MG63 (cell line): ENCODE results near the gene GNB5. TPM values are rescaled to one million over a fixed set of nuclear protein-coding genes. Genes with fewer than 3 reads are reported as not detected.
"Not testable (repeated sequence)": the region's sequence is repeated elsewhere in the genome, so short reads cannot be mapped to it uniquely, and the experiment has no call there.

Source experiments
- DNase-seq: peaks from one replicate; pipeline ENCODE4 v3.0.0-alpha.2; 2020
- H3K27me3 ChIP-seq: fragments of 250-450 bp; sonication (Bioruptor Pico); 2 replicates; pipeline ENCODE4 v1.5.1; 2020; ENCODE audit warnings: mild to moderate bottlenecking, moderate library complexity
- H3K36me3 ChIP-seq: fragments of 250-450 bp; sonication (Bioruptor Pico); 2 replicates; pipeline ENCODE4 v1.5.1; 2020; ENCODE audit warnings: mild to moderate bottlenecking, moderate library complexity
- H3K4me3 ChIP-seq: fragments of 250-450 bp; sonication (Bioruptor Pico); 2 replicates; pipeline ENCODE4 v1.5.1; 2020; ENCODE audit warnings: mild to moderate bottlenecking, moderate library complexity
- H3K9me3 ChIP-seq: fragments of 250-450 bp; sonication (Bioruptor Pico); 2 replicates; pipeline ENCODE4 v1.5.1; 2020; ENCODE audit warnings: mild to moderate bottlenecking, moderate library complexity
- total RNA-seq: library from RNA; depleted of rRNA; stranded (reverse); fragments of >200 nt; shearing (Covaris generic); gene quantifications from 2 replicates; pipeline ENCODE4 v1.2.3, GENCODE V29; 2014; ENCODE audit warnings: low replicate concordance

Gene GNB5
- total RNA-seq, 1 experiment from 2014 or later, result 18.9 TPM

- no peaks in the 10 kb centered on the region for H3K9me3 ChIP-seq
- DNase-seq, result no peak
- no peak overlapping the region for H3K4me3 ChIP-seq
- H3K27me3 ChIP-seq, result no peaks in the 10 kb centered on the region
- H3K36me3 ChIP-seq, result no peaks in the 10 kb centered on the region
Measured at GRCh38 chr15:52099651-52100272, 91.4 kb downstream of the GNB5 start.

DNA sequence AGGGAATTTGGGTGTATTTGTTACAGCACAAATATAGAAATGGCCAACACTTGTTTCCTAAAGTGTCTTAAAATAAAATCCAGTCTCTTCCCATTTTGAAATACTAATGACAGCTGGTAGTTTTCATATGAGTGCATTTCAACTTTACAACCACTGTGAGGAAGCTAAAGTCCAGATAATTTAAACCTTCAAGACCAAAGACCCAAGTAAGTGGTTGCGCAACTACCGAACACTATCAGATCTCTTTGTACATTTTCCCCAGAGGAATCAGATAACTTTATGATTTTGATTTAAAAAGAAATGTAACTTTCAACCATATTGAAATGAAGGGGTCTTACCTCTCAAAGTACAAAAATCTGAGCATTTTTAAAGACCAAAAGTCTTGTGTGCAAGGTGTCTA, 92.9 kb downstream of the GNB5 start:
- Histone ChIP-seq H3K4me3 (no peak overlapping the region), H3K27me3 (no peaks in the 10 kb centered on the region), H3K9me3 (no peaks in the 10 kb centered on the region), H3K36me3 (no peaks in the 10 kb centered on the region)
- no peak for DNase-seq

GRCh38 chr15:52097180-52097579, 94.0 kb downstream of the GNB5 start:
- no peak for DNase-seq
- H3K4me3 ChIP-seq, result no peak overlapping the region
- H3K27me3 ChIP-seq, result no peaks in the 10 kb centered on the region
- H3K9me3 ChIP-seq, result no peaks in the 10 kb centered on the region
- H3K36me3 ChIP-seq, result no peaks in the 10 kb centered on the region

GRCh38 chr15:52096536-52096935, 94.7 kb downstream of the GNB5 start:
- H3K9me3 ChIP-seq, H3K27me3 ChIP-seq, DNase-seq, H3K4me3 ChIP-seq, H3K36me3 ChIP-seq: not testable (repeated sequence)

DNA sequence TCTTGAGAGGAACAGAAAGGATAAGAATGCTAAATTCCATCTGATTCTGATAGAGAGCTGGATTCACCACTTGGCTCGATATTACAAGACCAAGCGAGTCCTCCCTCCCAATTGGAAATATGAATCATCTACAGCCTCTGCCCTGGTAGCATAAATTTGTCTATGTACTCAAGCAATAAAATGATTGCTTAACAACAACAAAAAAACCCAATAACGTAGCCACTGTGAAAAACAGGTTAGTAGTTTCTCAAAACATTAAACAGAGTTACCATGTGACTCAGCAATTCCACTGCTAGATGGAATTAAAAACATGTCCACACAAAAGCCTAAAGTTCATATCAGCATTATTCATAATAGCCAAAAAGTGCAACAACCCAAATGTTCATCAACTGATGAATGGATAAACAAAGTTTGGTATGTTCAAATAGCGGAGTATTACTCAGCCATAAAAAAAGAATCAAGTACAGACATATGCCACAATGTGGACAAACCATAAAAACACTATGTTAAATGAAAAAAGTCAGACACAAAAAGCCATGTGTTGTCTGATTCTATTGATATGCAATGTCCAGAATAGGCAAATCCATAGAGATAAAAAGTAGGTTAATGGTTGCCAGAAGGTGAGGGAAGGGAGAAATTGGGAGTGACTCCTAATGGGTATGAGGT, 95.5 kb downstream of the GNB5 start:
- Histone ChIP-seq H3K9me3 (peaks cover 2% of the 10 kb centered on the region; the same call in 1 of the 2 replicates), H3K36me3 (no peaks in the 10 kb centered on the region), H3K27me3 (no peaks in the 10 kb centered on the region), H3K4me3 (no peak overlapping the region)
- DNase-seq, result peak; percentile 48

GRCh38 chr15:52094811-52095584, 96.2 kb downstream of the GNB5 start:
- Histone ChIP-seq H3K9me3 (peaks cover 10% of the 10 kb centered on the region), H3K27me3 (no peaks in the 10 kb centered on the region), H3K4me3 (no peak overlapping the region), H3K36me3 (no peaks in the 10 kb centered on the region)
- DNase-seq, result no peak

DNA sequence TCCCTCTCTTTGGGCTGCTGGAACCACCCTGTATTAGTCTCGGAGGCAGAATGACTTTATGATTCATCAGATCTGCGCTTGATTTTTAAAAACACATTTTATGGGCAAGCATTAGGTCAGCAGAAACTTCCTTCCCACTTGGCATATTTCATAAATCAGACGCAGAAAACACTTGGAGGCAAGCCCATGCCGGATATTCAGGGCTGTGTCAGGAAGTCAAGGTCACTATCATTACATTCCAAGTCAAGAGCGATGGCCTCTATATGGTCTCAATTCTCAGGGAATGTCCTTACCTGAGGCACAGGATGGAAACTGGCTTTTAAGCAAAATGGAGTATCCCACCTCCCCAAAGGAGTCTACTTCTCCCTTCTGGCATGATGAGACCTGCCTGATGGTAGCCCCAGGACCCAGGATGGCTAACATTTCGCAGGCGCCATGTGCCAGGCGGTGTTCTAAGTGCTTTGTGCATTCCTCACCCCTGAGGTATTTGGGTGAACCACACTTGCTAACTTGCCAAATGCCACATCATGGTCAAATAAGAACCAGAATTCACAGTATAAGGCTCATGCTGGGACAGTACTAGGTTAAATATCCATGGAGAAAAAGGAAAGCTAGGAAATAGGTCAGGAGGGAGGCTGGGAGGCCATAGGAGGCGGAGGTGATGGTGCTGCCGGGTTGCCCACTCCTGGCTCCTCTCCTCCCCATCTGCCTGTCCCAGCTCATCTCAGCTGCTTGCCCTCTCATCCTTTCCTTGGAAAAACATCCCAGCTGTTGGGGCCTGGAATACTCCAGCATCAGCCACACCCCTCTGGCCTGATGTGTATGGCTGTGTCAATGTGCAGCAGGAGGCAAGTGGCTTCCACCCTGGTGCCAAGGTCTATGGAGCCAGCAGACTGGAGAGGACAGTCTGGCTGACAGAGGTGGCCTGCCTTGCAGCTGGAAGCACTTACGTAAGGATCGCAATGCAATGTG, 97.4 kb downstream of the GNB5 start:
- DNase-seq, result peak; percentile 91
- Histone ChIP-seq H3K9me3 (peaks cover 16% of the 10 kb centered on the region), H3K36me3 (no peaks in the 10 kb centered on the region), H3K27me3 (no peaks in the 10 kb centered on the region), H3K4me3 (no peak overlapping the region)

DNA sequence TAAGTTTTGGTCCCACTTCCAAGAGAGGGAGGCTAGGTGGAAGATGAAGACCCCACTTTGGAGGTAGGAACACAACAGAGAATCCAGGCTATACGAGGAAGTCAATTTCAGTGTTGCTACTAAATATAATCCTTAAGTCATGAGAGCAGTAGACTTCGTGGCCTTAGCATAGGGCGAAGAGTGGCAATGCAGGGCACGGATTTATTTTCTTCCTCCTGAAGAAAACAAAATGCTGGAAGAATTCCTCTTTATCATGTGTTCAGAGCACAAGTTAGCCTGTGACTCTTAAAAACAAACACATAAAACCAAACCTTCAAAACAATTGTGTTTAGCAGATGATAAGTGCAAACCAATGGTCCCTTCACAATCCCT, 98.0 kb downstream of the GNB5 start:
- DNase-seq, result no peak
- Histone ChIP-seq H3K4me3 (no peak overlapping the region), H3K9me3 (peaks cover 19% of the 10 kb centered on the region), H3K36me3 (no peaks in the 10 kb centered on the region), H3K27me3 (no peaks in the 10 kb centered on the region)

- DNase-seq, result no peak
- Histone ChIP-seq H3K36me3 (no peaks in the 10 kb centered on the region), H3K27me3 (no peaks in the 10 kb centered on the region), H3K4me3 (no peak overlapping the region), H3K9me3 (peaks cover 42% of the 10 kb centered on the region)
Measured at GRCh38 chr15:52090193-52090592, 101.0 kb downstream of the GNB5 start.

GRCh38 chr15:52086011-52086786, 105.0 kb downstream of the GNB5 start:
- Histone ChIP-seq H3K4me3 (no peak overlapping the region), H3K9me3 (peaks cover 42% of the 10 kb centered on the region), H3K27me3 (no peaks in the 10 kb centered on the region), H3K36me3 (no peaks in the 10 kb centered on the region)
- no peak for DNase-seq

- DNase-seq, result no peak
- Histone ChIP-seq H3K4me3 (no peak overlapping the region), H3K27me3 (no peaks in the 10 kb centered on the region), H3K36me3 (no peaks in the 10 kb centered on the region), H3K9me3 (peaks cover 36% of the 10 kb centered on the region)
Measured at GRCh38 chr15:52085299-52085698, 105.9 kb downstream of the GNB5 start.

DNA sequence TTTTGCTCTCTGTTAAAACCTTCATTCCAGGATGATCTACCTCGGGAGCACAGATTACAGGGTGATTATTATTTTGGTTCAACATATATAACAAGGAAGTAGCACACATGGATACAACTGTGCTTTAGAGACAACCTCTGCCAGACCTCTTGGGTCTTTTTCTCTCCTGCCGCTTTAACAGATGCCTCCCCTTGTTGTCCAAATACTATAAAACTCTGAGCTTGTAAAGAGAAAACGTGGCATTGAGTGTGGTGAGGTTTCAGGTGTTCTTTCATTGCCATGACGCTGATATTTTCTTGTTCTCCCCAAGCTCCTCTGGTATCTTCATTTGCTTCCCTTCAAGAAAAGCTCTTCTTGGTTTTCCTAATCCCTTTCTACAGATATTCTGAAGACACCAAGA, 107.6 kb downstream of the GNB5 start:
- H3K27me3 ChIP-seq, result no peaks in the 10 kb centered on the region
- no peak for DNase-seq
- H3K36me3 ChIP-seq, result no peaks in the 10 kb centered on the region
- peaks cover 26% of the 10 kb centered on the region for H3K9me3 ChIP-seq
- no peak overlapping the region for H3K4me3 ChIP-seq

GRCh38 chr15:52083037-52083359, 108.2 kb downstream of the GNB5 start:
- not testable (repeated sequence) for DNase-seq
- H3K9me3 ChIP-seq, result peaks cover 22% of the 10 kb centered on the region

DNA sequence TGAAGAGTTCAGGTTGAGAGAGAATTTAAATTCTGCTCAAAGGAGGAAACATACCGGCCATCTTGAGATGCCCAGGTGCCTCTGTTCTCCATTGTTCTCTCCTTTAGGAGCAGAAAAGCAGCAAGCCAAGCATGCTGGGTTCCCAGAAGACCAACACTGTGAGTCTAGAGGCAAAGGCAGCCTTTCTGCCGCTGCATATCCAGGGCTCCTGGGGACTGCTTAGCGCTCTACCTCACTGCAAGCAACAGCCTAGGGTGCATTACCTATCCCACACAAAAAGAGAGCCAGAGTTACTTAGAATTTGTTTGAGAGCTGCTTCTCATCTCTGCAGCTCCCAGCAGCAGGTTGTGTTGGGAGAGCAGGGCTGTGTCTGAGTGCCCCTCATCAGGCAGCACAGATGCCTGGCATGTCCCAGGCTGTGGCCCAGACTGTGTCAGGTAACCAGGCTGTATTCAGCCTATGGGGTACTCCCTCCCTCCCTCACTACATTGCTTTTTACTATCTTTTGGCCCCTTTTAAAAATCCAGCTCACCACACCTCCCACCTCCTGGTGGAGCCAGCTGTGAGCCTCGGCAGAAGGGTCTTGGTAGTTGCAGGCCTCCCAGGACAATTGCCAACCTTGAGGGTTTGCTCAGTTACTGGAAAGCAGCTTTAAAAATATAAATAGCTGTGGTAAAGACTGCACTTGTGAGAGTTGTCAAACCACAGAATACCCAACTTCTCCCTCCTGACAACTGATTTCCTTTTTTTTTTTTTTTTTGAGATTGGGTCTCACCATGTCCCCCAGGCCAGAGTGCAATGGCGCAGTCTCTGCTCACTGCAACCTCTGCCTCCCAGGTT, 108.8 kb downstream of the GNB5 start:
- H3K9me3 ChIP-seq, result peaks cover 18% of the 10 kb centered on the region
- H3K36me3 ChIP-seq, result no peaks in the 10 kb centered on the region
- no peak overlapping the region for H3K4me3 ChIP-seq
- no peaks in the 10 kb centered on the region for H3K27me3 ChIP-seq
- peak; percentile 13 for DNase-seq

More at GRCh38 chr15:52083037-52083359, 108.2 kb downstream of the GNB5 start:
- H3K27me3 ChIP-seq, H3K36me3 ChIP-seq, H3K4me3 ChIP-seq: not testable (repeated sequence)

DNA sequence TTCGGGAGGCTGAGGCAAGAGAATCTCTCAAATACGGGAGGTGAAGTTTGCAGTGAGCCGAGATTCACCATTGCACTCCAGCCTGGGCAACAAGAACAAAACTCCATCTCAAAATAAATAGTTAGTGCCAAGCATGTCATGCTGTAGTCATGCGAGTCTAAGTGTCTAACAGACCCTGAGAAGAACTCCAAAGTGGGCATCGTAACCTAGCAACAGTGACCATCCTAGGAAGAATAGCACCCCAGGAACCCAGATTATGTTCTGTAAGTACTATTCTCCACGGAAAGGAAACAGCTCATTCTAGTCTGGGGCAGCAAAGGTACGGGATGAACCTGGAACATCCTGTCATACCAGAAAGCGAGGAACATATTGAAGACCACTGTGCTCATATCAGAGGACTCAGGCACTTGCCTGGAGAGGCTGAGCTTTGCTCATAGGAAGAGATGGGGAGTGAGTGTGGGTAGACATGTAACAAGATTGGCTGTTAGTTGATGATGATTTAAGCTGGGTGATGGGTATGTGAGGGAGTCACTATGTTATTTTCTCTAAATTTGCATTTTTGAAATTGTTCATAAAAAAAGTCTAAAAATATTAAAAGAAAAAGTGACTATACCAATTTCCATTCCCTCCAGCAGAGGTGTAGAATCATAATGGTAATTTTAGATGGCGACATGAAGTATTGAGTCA, 110.3 kb downstream of the GNB5 start:
- Histone ChIP-seq H3K4me3 (no peak overlapping the region), H3K9me3 (peaks cover 3% of the 10 kb centered on the region), H3K36me3 (no peaks in the 10 kb centered on the region), H3K27me3 (no peaks in the 10 kb centered on the region)
- DNase-seq, result no peak
